ENCODE measurements around the gene CLEC12A. TPM values are rescaled to one million over a fixed set of nuclear protein-coding genes. Genes with fewer than 3 reads are reported as not detected.
"Not testable (repeated sequence)": the region's sequence is repeated elsewhere in the genome, so short reads cannot be mapped to it uniquely, and the experiment has no call there.

The CLEC12A gene
- total and polyA plus RNA-seq, 4 donors: 2.3 to 4.7 (median 3.2) TPM

GRCh38 chr12:9973949-9974348 is 2.7 kb downstream of the CLEC12A start:
- TF ChIP-seq NR2F2 (IDR thresholded peaks at IDR 0.05) (no peak), FOXA2 (IDR thresholded peaks at IDR 0.05) (no peak), RAD21 (IDR thresholded peaks at IDR 0.05) (no peak), RXRA (IDR thresholded peaks at IDR 0.05) (no peak), TAF1 (conservative IDR thresholded peaks at IDR 0.05) (no peak), HNF4G (IDR thresholded peaks at IDR 0.05) (no peak), EGR1 (IDR thresholded peaks at IDR 0.05; ENCODE audit: low read depth in 2 of 2) (no peak), JUND (IDR thresholded peaks at IDR 0.05) (no peak)
- 33% methylated on average over 1 of the region's 1 CpG for WGBS
- Histone ChIP-seq H3K9me3 (ENCODE audit: control insufficient read depth in 4 of 4, low read length in 3 of 4) (no peaks in the 10 kb centered on the region), H3K4me3 (ENCODE audit: low read depth in 1 of 3, low read length in 3 of 3) (no peak overlapping the region), H3K27me3 (ENCODE audit: control insufficient read depth in 4 of 4, insufficient read depth in 4 of 4, low read length in 3 of 4) (peaks cover 0 to 4% (median 0%) of the 10 kb centered on the region in 4 donors), H3K36me3 (ENCODE audit: control insufficient read depth in 4 of 4, insufficient read depth in 3 of 4, low read depth in 1 of 4, low read length in 3 of 4) (no peaks in the 10 kb centered on the region), H3K9ac (ENCODE audit: low read depth in 1 of 2, low read length in 2 of 2) (no peak overlapping the region), H3K4me1 (ENCODE audit: control insufficient read depth in 4 of 4, insufficient read depth in 4 of 4, low read length in 3 of 4) (no peaks in the 10 kb centered on the region), H3K27ac (ENCODE audit: low read depth in 1 of 2, low read length in 2 of 2) (no peak overlapping the region)
- DNase-seq (ENCODE audit: low spot score): no peak

GRCh38 chr12:9974731-9975130 is 3.5 kb downstream of the CLEC12A start:
- H3K9me3 ChIP-seq (ENCODE audit: control insufficient read depth in 4 of 4, low read length in 3 of 4); H3K27ac ChIP-seq (ENCODE audit: low read depth in 1 of 2, low read length in 2 of 2); H3K9ac ChIP-seq (ENCODE audit: low read depth in 1 of 2, low read length in 2 of 2); H3K27me3 ChIP-seq (ENCODE audit: control insufficient read depth in 4 of 4, insufficient read depth in 4 of 4, low read length in 3 of 4); H3K36me3 ChIP-seq (ENCODE audit: control insufficient read depth in 4 of 4, insufficient read depth in 3 of 4, low read depth in 1 of 4, low read length in 3 of 4); H3K4me1 ChIP-seq (ENCODE audit: control insufficient read depth in 4 of 4, insufficient read depth in 4 of 4, low read length in 3 of 4); H3K4me3 ChIP-seq (ENCODE audit: low read depth in 1 of 3, low read length in 3 of 3); DNase-seq (ENCODE audit: low spot score): not testable (repeated sequence)
- 89% methylated on average over 2 of the region's 2 CpGs for WGBS

- peaks cover 0 to 6% (median 0%) of the 10 kb centered on the region in 4 donors for H3K27me3 ChIP-seq (ENCODE audit: control insufficient read depth in 4 of 4, insufficient read depth in 4 of 4, low read length in 3 of 4)
- H3K27ac ChIP-seq (ENCODE audit: low read depth in 1 of 2, low read length in 2 of 2): no peak overlapping the region
- H3K9ac ChIP-seq (ENCODE audit: low read depth in 1 of 2, low read length in 2 of 2): no peak overlapping the region
- H3K4me1 ChIP-seq (ENCODE audit: control insufficient read depth in 4 of 4, insufficient read depth in 4 of 4, low read length in 3 of 4): no peaks in the 10 kb centered on the region
- no peak overlapping the region for H3K4me3 ChIP-seq (ENCODE audit: low read depth in 1 of 3, low read length in 3 of 3)
- no peak for DNase-seq (ENCODE audit: low spot score)
- H3K36me3 ChIP-seq (ENCODE audit: control insufficient read depth in 4 of 4, insufficient read depth in 3 of 4, low read depth in 1 of 4, low read length in 3 of 4): no peaks in the 10 kb centered on the region
- 79% methylated on average over 2 of the region's 2 CpGs for WGBS
- TF ChIP-seq FOXA2 (IDR thresholded peaks at IDR 0.05): no peak
- TF ChIP-seq YY1 (IDR thresholded peaks at IDR 0.05): no peak
- no peak for TF ChIP-seq JUND (IDR thresholded peaks at IDR 0.05)
- no peak for TF ChIP-seq ATF3 (IDR thresholded peaks at IDR 0.05)
- TF ChIP-seq RXRA (IDR thresholded peaks at IDR 0.05): no peak
- no peak for TF ChIP-seq SP1 (IDR thresholded peaks at IDR 0.05)
- TF ChIP-seq FOXA1 (IDR thresholded peaks at IDR 0.05): no peak
- TF ChIP-seq EGR1 (IDR thresholded peaks at IDR 0.05; ENCODE audit: low read depth in 2 of 2): no peak
- no peak for TF ChIP-seq TAF1 (conservative IDR thresholded peaks at IDR 0.05)
- no peaks in the 10 kb centered on the region for H3K9me3 ChIP-seq (ENCODE audit: control insufficient read depth in 4 of 4, low read length in 3 of 4)
Observed at GRCh38 chr12:9975614-9976013, 4.4 kb downstream of the CLEC12A start.

- H3K9me3 ChIP-seq (ENCODE audit: control insufficient read depth in 4 of 4, low read length in 3 of 4); H3K9ac ChIP-seq (ENCODE audit: low read depth in 1 of 2, low read length in 2 of 2); H3K4me1 ChIP-seq (ENCODE audit: control insufficient read depth in 4 of 4, insufficient read depth in 4 of 4, low read length in 3 of 4); H3K27me3 ChIP-seq (ENCODE audit: control insufficient read depth in 4 of 4, insufficient read depth in 4 of 4, low read length in 3 of 4); H3K27ac ChIP-seq (ENCODE audit: low read depth in 1 of 2, low read length in 2 of 2); DNase-seq (ENCODE audit: low spot score); H3K4me3 ChIP-seq (ENCODE audit: low read depth in 1 of 3, low read length in 3 of 3); H3K36me3 ChIP-seq (ENCODE audit: control insufficient read depth in 4 of 4, insufficient read depth in 3 of 4, low read depth in 1 of 4, low read length in 3 of 4): not testable (repeated sequence)
- 61% methylated on average over 5 of the region's 5 CpGs for WGBS
Observed at GRCh38 chr12:9976626-9977025, 5.4 kb downstream of the CLEC12A start.

Measured in liver (tissue), 9 donors.